Thoracic aorta (tissue), 2 donors: ENCODE results near the gene CNTNAP1. TPM values are rescaled to one million over a fixed set of nuclear protein-coding genes. Genes with fewer than 3 reads are reported as not detected.

Experiments
- ATAC-seq: fragments of 150-250 bp; one replicate; pipeline ENCODE4 v1.8.0; 2017; ENCODE audit warnings: low read depth; ENCODE audit not compliant: insufficient number of reproducible peaks, low FRiP score
- DNase-seq: peaks from one replicate; pipeline ENCODE4 v3.0.0-alpha.2; 2020; ENCODE audit warnings: low spot score
- H3K27ac ChIP-seq, 2 donors: fragments of 200-600 bp; sonication (generic); 1 replicate in 1 of 2; 2 replicates in 1 of 2; pipeline ENCODE4 v1.5.1; 2016; ENCODE audit warnings: mild to moderate bottlenecking in 2 of 2, moderate library complexity in 2 of 2
- H3K27me3 ChIP-seq: fragments of 200-600 bp; sonication (generic); replicated peaks from 2 replicates; pipeline ENCODE4 v1.6.0; 2016; ENCODE audit warnings: mild to moderate bottlenecking; ENCODE audit not compliant: insufficient read depth
- H3K36me3 ChIP-seq: fragments of 200-600 bp; sonication (generic); one replicate; pipeline ENCODE4 v1.5.1; 2016
- H3K4me1 ChIP-seq, 2 donors: fragments of 200-600 bp; sonication (generic); 1 replicate in 1 of 2; 2 replicates in 1 of 2; pipeline versions ENCODE4 v1.5.1 to v1.6.0; 2016; ENCODE audit warnings: low read depth in 2 of 2, mild to moderate bottlenecking in 1 of 2; ENCODE audit not compliant: control insufficient read depth in 1 of 2
- H3K4me3 ChIP-seq: fragments of 200-600 bp; sonication (generic); 2 replicates; pipeline ENCODE4 v1.5.1; 2016; ENCODE audit warnings: mild to moderate bottlenecking
- H3K9me3 ChIP-seq: fragments of 200-600 bp; sonication (generic); 2 replicates; pipeline ENCODE4 v1.5.1; 2016
- total RNA-seq, 2 donors: library from RNA; depleted of rRNA; stranded (reverse); fragments of >200 nt; gene quantifications; one replicate each; pipeline versions ENCODE4 v1.1.0 to v1.2.3, GENCODE V29; 2016
- TF ChIP-seq, protein P1 (sequence below): fragments of 200-600 bp; sonication (generic); IDR thresholded peaks from one replicate; pipeline ENCODE4 v1.5.1; 2019; ENCODE audit warnings: antibody characterized with exemption

The CNTNAP1 gene
- total RNA-seq, 2 donors from 2014 or later: 9.1 to 19.6 TPM

DNA sequence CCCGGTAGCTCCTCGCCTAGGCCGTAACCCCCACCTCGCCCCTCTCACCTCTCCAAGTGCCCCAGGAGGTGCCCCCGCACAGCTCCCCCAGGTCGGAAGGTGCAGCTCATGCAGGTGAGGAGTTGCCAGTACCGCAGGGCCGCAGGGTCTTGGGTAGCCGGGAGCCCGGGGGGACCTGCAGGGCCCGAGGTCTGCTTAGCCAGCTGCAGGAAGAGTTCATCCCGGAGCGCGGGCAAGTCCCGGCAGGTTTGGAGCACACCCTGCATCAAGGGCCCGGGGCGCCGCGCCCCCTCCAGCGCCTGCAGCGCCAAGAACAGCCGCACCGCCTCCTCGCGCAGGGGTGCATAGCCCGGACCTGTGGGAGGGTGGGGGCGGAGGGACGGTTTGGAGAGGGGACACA is 10.3 kb upstream of the CNTNAP1 start:
- ATAC-seq: no peak
- H3K4me3 ChIP-seq: no peak overlapping the region
- no peaks in the 10 kb centered on the region for H3K9me3 ChIP-seq
- peak overlapping the region; percentile 73 to 92 for H3K27ac ChIP-seq
- peaks cover 40% of the 10 kb centered on the region for H3K36me3 ChIP-seq
- DNase-seq: no peak
- TF ChIP-seq, protein P1, sequence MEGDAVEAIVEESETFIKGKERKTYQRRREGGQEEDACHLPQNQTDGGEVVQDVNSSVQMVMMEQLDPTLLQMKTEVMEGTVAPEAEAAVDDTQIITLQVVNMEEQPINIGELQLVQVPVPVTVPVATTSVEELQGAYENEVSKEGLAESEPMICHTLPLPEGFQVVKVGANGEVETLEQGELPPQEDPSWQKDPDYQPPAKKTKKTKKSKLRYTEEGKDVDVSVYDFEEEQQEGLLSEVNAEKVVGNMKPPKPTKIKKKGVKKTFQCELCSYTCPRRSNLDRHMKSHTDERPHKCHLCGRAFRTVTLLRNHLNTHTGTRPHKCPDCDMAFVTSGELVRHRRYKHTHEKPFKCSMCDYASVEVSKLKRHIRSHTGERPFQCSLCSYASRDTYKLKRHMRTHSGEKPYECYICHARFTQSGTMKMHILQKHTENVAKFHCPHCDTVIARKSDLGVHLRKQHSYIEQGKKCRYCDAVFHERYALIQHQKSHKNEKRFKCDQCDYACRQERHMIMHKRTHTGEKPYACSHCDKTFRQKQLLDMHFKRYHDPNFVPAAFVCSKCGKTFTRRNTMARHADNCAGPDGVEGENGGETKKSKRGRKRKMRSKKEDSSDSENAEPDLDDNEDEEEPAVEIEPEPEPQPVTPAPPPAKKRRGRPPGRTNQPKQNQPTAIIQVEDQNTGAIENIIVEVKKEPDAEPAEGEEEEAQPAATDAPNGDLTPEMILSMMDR: no peak
- H3K4me1 ChIP-seq: peaks cover 42 to 56% of the 10 kb centered on the region in 2 donors
- no peaks in the 10 kb centered on the region for H3K27me3 ChIP-seq

DNA sequence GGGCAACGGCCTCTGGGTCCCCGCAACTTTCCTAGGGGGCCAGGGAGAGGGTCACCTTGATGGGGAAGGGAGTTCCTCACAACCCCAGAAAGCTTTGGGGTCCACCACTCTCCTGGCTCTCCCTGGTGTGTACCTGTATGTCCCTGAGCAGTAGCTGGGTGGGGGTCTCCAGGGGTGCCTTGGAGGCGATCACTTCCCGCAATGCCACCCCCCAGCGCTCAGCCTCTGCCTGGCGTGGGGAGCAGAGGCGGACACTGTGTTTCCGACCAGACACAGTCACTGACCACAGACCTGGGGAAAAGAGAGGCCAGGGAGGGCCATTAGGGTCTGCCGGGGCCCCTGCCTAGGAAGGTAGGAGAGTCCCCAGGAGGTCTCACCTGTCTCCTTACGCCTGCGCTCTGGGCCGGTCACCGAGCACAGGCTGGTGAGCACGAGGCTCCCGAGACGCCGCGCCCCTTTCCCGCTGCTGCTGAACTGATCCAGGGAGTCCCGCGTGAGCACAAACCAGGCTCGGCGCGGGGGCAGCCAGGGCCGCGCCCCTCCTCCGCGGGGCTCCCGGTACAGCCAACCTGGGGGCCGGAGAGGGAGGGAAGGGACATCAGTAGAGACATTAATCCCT is 9.0 kb upstream of the CNTNAP1 start:
- ATAC-seq (no peak), DNase-seq (no peak)
- Histone ChIP-seq H3K27me3 (no peaks in the 10 kb centered on the region), H3K27ac (peak overlapping the region; percentile 73 to 92), H3K4me1 (peaks cover 35 to 42% of the 10 kb centered on the region in 2 donors), H3K4me3 (peak overlapping the region; percentile 93), H3K9me3 (no peaks in the 10 kb centered on the region), H3K36me3 (peaks cover 40% of the 10 kb centered on the region)
- TF ChIP-seq, protein P1: no peak

DNA sequence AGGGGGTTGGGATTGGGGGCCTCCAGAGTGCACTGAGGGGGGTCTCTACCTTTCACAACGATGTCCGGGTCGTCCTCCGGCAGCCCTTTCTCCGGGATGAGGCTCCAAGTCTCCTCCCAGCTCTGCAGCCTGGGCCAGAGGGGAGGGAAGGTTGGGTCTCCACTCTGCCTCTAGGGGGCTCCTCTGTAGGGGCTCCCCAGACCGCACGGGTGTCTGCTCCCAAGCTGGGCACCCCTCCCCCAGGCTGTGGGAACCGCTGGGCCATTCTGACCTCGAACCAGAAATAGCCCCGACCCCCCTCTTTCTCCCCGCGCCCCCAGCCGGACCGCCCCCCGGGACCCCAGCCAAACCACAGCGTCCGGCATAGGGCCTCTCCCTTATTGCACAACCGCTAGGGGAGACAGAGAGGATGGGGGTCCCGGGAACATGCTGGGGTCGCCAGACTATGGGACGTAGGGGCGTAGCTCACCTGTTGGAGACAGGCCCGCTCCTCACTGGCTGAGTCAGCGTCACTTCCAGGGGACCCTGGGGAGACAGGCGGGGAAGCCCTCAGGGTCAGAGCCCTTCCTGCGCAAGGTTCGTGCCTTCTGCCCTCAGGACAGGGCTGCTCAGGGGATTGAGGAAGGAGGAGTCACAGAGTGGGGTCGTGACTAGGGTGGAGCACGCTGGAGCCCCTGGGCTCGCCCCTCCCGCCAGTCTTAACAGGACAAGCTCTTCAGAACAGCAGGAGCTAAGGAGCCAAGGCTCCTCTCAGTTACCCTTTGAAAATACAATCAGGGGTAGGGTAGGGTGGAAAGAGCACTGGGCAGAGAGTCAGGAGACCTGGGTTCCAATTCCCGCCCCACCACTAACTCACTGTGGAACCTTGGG is 8.2 kb upstream of the CNTNAP1 start:
- ATAC-seq (no peak), DNase-seq (no peak)
- H3K27me3 ChIP-seq: no peaks in the 10 kb centered on the region
- peak overlapping the region; percentile 93 for H3K4me3 ChIP-seq
- H3K4me1 ChIP-seq: peaks cover 37 to 42% of the 10 kb centered on the region in 2 donors
- H3K9me3 ChIP-seq: no peaks in the 10 kb centered on the region
- H3K36me3 ChIP-seq: peaks cover 39% of the 10 kb centered on the region
- TF ChIP-seq, protein P1: peak; percentile 41
- peak overlapping the region; percentile 73 to 92 for H3K27ac ChIP-seq

DNA sequence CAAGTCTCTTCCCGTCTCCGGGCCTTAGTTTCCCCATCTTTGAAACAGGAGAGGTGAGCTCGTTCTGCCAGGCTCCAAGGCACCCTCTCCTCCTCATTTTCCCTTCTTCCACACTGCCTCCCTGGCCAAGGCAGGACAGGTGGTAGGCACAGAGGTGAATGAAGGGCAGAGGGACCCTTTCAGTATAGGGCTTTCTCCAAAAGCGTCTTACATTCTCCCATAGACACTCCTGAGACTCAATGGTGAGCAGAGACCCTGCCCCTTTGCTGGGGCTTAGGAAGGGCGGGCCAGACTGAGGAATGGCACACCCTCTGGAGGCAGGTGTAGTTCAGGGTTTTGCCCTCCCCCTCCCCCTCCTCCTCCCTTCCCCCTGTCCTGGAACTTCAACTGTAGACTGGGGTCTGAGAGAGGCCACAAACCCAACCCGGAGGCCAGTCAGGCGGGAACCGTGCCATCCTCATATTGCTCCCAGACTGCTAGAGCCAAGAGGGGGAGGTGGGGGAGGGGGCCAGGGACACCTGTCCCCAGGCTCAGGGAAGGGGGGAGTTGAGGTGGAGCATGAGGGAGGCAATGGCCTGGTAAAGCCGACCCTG is 7.5 kb upstream of the CNTNAP1 start:
- ATAC-seq (no peak), DNase-seq (no peak)
- peak overlapping the region; percentile 92 to 96 for H3K27ac ChIP-seq
- peaks cover 32% of the 10 kb centered on the region for H3K36me3 ChIP-seq
- H3K9me3 ChIP-seq: no peaks in the 10 kb centered on the region
- peak overlapping the region; percentile 93 for H3K4me3 ChIP-seq
- H3K27me3 ChIP-seq: no peaks in the 10 kb centered on the region
- peaks cover 41 to 43% of the 10 kb centered on the region in 2 donors for H3K4me1 ChIP-seq
- TF ChIP-seq, protein P1: no peak
